A549 treated with AZD2906 at 1 μM for 4 hours (cell line): ENCODE results near the gene ANXA11. TPM values are rescaled to one million over a fixed set of nuclear protein-coding genes. Genes with fewer than 3 reads are reported as not detected.

Experiments
- total RNA-seq: library from RNA; stranded (reverse); fragments of 200-300 nt; extraction: Qiagen RNA extraction; gene quantifications from 5 replicates; pipeline ENCODE4 v1.2.3, GENCODE V29; 2022

ANXA11 gene
- total RNA-seq: 145 to 213 TPM (median 201 TPM) in 5 replicates

GRCh38 chr10:80205477-80206276 is at the start of gene ANXA11:
ANXA11 (minus strand) TSS chr10:80205537; CDS start chr10:80172861, 32,676 bp downstream.

GRCh38 chr10:80132299-80133139 is 72.8 kb downstream of the ANXA11 start, which contains the start of gene PLAC9:
PLAC9 (plus strand) TSS chr10:80132730; CDS start chr10:80132763, 33 bp downstream.

Other genes starting within 250 kb of the ANXA11 start
- gene TMEM254, start 126.9 kb downstream of the ANXA11 start, total RNA-seq: 16.4 to 24.7 TPM (median 21.5 TPM) in 5 replicates
- gene PLAC9, start 72.8 kb downstream of the ANXA11 start, total RNA-seq: 0.16 to 0.30 TPM (median 0.17 TPM) in 3 of 5 replicates, not detected in the others
- 0.01 to 0.23 TPM (median 0.08 TPM) in 5 replicates for gene MAT1A, start 84.1 kb upstream of the ANXA11 start, total RNA-seq
- gene DYDC1, start 151.2 kb upstream of the ANXA11 start, total RNA-seq: not detected in 5 replicates
- 0.09 to 0.19 TPM in 2 of 5 replicates, not detected in the others for gene DYDC2, start 151.2 kb upstream of the ANXA11 start, total RNA-seq
- 39.5 to 44.6 TPM (median 43.3 TPM) in 5 replicates for gene PRXL2A, start 203.0 kb upstream of the ANXA11 start, total RNA-seq
- gene TSPAN14, start 248.8 kb upstream of the ANXA11 start, total RNA-seq: 108 to 130 TPM (median 129 TPM) in 5 replicates